PC-9 (cell line): ENCODE results near the gene PDIA4.

Experiments
- EZH2 ChIP-seq: fragments of 200-600 bp; sonication (generic); IDR thresholded peaks from 2 replicates; pipeline ENCODE4 v1.8.0; 2017; ENCODE audit warnings: antibody characterized with exemption, low read depth
- TF ChIP-seq, protein P1 (sequence below): fragments of 200-600 bp; sonication (generic); conservative IDR thresholded peaks from 2 replicates; pipeline ENCODE4 v1.6.1; 2017; ENCODE audit warnings: mixed run types, antibody characterized with exemption, mild to moderate bottlenecking, moderate library complexity

GRCh38 chr7:149003018-149003417, 25.3 kb downstream of the PDIA4 start:
- TF ChIP-seq, protein P1, sequence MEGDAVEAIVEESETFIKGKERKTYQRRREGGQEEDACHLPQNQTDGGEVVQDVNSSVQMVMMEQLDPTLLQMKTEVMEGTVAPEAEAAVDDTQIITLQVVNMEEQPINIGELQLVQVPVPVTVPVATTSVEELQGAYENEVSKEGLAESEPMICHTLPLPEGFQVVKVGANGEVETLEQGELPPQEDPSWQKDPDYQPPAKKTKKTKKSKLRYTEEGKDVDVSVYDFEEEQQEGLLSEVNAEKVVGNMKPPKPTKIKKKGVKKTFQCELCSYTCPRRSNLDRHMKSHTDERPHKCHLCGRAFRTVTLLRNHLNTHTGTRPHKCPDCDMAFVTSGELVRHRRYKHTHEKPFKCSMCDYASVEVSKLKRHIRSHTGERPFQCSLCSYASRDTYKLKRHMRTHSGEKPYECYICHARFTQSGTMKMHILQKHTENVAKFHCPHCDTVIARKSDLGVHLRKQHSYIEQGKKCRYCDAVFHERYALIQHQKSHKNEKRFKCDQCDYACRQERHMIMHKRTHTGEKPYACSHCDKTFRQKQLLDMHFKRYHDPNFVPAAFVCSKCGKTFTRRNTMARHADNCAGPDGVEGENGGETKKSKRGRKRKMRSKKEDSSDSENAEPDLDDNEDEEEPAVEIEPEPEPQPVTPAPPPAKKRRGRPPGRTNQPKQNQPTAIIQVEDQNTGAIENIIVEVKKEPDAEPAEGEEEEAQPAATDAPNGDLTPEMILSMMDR: no peak
- TF ChIP-seq EZH2: no peak
